HG03097 (cell line): ENCODE results near the gene SLC39A11.
"Not testable (repeated sequence)": the region's sequence is repeated elsewhere in the genome, so short reads cannot be mapped to it uniquely, and the experiment has no call there.

Experiments
- ATAC-seq: cut with Tn5 transposase; IDR thresholded peaks from one replicate; pipeline ENCODE4 v1.9.1; 2021; ENCODE audit not compliant: unreplicated experiment, low FRiP score

The SLC39A11 gene

DNA sequence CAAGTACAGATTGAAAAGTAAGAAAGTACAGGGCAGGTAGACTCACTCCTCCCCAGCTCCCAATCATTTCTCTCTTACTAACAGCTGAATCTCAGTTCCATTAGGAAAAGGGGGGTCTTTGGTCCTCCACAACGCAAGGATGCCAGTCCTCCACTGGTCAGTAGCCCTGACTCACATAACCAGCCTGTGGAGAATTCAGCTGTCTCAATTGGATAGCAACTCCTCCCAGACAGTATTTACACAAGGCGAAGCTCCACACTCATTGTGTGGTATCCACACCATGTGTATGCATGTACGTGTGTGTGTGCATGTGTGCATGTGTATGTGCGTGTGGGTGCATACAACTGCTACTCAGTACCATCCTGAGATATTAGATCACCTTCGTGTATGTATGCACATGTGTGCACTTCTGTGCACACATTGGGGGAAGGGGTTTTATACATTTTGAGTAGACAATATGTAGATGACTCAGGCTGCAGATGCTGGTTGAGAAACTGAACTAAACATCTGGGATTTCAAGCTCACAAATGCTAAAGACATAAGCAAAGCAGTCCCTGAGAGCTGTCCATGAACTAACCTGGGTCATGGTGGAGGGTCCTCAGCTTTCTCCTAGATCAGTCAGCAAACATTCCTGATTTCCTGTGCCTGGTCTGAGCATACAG, 240.1 kb downstream of the SLC39A11 start:
- ATAC-seq = no peak

DNA sequence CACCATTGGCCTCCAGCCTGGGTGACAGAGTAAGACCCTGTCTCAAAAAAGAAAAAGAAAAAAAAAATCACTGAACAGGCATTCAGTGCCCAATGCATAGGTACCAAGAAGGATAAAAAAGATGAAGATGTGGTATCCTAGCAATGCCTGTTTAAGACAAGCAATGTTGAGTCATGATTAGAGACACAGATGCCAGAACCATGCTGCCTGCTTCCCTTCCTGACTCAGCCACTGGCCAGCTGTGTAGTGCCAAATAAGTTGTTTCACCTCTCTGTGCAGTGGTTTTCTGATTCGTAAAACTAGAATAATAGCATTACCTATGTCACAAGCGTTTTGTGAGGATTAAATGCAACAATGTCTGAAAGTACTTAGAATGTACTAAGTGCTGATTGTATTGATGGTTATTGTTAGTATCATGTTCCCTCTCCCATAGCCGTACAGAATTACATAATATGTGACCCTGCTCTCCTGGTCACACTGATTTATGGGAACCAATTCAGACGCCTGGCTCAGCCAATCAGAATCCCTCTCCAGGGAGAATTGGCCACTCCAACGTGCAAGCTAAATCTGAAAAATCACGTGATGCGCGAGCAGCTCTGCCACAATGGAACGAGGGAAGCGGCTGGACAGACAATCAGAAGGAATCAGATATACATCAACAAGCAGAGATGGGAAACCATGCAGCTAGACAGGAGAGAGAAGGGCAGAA, 241.9 kb downstream of the SLC39A11 start:
- no peak for ATAC-seq

DNA sequence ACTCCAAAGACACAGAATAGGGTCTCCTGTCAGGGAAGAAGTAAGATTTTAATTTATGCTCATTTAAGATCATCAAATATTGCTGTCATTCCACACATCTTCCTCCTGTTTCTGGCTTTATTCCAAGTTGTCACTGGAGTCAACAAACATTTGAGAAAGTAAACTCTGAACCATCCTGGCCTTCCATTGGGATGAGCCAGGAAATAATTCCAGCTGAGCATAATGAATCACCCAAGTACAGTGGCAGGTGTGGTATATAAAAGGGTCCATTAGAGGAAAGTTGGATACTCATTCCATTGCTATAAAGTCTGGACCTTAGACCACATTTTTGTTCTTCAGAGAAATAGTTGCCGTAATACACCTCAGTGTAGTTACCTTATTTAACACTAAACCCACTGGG, 246.1 kb downstream of the SLC39A11 start:
- no peak for ATAC-seq

DNA sequence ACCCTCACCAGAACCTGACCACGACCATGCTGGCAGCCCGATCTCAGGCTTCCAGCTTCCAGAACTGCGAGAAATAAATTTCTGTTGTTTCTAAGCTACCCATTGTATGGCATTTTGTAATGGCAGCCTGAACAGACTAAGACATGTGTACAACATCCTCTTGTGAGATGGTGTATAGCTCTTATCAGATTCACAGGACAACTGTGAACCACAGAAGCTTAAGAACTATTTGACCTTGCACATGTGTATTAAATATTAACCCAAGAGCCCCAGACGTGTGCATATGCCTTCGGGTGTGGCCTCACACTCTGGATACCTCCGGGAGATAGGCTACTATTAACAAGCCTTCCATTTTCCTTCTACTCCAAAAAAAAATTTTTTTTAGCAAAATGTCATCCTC, 248.9 kb downstream of the SLC39A11 start:
- ATAC-seq = no peak

DNA sequence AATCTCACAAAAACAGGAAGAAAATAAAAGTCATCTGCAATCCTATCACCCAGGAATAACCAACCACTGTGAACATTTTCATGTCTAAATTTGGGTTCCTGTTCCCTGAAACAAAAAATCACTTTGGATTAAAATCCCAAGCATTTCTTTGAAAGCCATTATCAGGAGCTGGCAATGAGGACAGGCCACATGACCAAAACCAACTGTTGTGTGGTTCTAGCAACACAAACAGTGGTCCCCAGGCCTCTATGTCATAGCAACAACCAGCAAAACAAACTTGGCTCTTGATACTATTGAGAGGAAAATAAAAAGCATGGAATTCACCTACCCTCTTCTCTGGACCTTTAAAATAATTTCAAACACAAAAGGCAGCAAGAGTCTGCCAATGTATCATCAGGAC, 252.5 kb downstream of the SLC39A11 start:
- ATAC-seq = no peak

DNA sequence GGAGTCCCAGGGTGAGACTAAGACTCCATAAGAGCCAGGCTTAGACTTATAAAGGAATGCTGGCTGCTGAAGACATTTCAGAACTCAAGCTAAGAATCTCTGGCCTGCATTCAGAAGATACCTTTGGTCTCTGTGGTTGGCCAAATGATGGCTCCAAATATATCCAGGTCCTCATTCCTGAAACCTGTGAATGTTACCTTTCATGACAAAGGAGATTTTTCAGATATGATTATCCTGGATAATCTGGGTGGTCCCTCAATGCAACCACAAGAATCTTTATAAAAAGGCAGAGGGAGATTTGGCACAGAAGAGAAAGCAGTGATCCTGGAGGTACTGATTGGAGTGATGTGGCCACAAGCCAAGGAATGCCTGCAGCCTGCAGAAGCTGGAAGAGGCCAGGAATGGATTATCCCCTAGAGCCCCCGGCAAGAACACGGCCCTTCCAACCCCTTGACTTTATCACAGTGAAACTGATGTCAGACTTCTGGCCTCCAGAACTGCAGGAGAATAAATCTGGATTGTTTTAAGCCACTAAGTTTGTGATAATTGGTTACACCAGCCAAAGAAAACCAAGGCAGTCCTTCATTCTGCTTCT, 253.3 kb downstream of the SLC39A11 start:
- ATAC-seq = no peak

DNA sequence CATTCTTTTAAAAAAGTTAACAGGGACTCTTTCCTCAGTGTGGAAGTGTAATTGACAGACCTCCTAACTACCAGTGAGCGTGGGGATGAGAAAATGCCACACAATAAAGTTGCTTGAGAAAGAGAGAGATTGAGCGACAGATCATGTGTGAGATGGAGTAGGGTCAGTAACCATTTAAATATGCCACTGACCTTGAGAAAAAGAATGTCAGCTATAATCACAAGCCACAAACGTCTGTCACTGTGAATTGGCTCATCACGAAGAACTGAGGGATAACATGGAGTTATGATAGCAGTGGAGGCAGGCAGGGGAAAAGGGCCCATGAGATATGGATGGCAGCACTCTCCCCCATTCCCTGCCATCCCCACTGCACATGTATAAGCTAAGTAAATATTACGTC, 253.9 kb downstream of the SLC39A11 start:
- no peak for ATAC-seq

DNA sequence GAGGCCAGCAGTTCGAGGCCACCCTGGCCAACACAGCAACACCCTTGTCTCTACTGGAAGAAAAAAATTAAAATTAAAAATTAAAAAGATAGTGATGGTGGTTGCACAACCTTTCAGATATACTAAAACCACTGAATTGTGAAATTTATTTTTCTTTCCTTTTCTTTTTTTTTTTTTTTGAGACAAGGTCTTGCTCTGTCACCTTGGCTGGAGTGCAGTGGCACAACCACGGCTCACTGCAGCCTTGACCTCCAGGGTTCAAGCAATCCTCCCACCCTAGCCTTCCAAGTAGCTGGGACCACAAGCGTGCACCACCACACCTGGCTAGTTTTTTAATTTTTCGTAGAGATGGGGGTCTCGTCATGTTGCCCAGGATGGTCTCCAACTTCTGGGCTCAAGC, 254.4 kb downstream of the SLC39A11 start:
- no peak for ATAC-seq

DNA sequence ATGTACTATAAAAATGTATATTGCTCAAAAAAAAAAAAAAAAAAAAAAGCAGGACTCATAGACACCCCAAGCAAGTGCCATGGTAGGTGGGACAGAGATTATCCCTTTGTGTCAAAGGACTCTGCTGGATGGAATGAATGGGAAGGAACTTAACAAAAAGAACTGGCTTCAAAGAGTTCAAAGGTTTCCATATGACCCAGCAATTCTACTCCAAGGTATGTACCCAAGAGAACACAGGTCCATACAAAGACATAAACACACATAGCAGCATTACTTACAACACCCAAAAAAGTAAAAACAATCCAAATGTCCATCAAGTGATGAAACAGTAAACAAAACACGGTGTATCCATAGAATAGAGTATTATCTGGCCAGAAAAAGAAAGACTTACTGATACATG, 255.2 kb downstream of the SLC39A11 start:
- no peak for ATAC-seq

DNA sequence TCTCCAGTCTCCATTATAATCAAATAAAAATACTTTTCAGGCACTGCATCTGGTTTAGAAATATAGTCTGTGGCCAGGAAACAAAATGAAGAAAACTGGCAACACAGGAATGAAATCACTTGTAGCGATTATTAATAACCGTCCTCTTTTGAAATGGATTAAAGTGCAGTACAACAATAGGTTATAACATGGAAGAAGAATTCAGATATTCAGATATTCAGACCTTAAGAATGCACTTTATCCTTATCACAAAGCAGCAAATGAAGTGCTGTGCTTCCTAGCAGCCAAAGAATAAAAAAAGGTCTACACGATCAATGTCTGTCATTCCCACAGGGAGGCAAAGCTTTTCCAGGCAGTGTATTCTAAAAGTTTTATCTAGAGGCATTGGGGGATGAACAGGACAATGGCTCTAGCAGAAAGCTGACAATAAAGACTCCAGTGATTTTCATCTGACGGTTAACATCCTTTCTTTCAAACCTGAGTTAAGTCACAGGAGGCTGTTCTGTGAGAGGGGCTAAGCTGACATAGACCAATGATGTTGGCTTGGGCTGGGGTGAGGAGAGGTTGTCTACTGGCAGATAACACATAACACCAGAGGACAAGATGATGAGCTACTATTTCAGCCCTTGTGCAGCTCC, 259.2 kb downstream of the SLC39A11 start:
- ATAC-seq = no peak

DNA sequence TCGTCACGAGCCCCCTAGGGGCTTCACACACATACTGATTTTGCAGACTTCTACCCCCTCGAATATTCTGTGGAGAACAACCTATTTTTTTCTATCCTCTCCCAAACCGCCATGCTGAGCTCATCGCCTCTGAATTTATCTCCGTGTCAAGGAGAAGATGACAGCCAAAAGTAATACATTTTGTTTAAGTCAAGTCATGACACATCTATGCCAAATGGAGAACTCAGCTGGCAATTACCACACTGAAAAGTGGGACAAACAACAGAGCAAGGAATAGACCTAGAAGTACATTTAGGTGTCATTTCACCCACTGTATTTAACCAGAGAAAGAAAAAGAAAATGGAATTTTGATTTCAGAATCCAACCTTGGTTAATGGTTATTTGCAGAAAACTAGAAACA, 260.2 kb downstream of the SLC39A11 start:
- ATAC-seq = no peak

DNA sequence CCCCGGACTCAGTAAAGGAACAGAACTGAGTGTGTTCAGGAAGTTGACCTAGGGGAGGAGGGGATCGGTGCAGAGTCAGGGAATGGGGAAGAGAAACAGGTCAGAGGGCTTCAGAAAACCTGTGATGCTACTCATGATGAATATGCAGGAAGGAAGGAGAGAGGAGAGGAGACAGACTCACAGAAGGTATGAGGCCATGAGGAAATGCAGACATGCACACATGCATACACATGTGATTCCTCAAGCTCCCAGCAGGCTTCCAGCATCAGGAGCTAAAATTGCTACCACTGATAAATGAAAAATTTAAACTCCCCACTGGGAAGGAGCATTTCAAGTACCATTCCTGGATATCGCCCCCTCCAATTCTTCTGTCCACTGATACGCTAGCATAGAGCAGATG, 262.6 kb downstream of the SLC39A11 start:
- ATAC-seq = no peak

DNA sequence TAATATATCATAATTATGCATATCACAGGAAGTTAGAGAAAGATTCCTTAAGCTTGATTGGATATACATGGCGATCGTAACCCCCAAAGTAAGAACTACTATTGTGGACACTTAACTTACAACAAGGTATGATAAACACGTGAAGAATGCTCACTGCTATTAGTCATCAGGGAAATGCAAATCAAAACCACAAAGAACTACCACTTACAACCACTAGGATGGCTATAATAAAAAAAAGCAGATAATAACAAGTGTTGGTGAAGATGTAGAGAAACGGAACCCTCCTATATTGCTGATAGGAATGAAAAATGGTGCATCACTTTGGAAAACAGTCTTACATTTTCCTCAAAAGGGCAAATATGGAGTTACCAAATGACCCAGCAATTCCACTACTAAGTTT, 265.9 kb downstream of the SLC39A11 start:
- ATAC-seq = no peak

DNA sequence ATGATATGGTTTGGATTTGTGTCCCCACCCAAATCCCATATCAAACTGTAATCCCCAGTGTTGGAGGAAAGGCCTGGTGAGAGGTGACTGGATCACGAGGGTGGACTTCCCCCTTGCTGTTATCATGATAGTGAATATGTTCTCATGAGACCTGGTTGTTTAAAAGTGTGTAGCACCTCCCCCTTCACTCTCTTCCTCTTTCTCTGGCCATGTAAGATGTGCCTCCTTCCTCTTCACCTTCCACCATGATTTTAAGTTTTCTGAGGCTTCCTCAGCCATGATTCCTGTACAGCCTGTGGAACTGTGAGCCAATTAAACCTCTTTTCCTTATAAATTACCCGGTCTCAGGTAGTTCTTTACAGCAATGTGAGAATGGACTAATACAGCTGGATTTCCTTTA, 266.4 kb downstream of the SLC39A11 start:
- not testable (repeated sequence) for ATAC-seq

DNA sequence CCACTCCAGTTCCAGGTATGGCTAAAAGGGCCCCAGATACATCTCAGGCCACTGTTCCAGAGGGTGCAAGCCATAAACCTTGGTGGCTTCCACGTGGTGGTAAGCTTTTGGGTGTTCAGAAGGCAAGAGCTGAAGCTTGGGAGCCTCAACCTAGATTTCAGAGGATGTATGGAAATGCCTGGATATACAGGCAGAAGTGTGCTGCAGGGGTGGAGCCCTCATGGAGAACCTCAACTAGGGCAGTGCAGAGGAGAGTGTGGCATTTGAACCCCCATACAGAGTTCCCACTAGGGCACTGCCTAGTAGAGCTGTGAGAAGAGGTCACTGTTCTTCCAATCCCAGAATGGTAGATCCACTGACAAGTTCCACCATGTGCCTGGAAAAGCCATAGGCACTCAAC, 267.3 kb downstream of the SLC39A11 start:
- ATAC-seq = no peak

DNA sequence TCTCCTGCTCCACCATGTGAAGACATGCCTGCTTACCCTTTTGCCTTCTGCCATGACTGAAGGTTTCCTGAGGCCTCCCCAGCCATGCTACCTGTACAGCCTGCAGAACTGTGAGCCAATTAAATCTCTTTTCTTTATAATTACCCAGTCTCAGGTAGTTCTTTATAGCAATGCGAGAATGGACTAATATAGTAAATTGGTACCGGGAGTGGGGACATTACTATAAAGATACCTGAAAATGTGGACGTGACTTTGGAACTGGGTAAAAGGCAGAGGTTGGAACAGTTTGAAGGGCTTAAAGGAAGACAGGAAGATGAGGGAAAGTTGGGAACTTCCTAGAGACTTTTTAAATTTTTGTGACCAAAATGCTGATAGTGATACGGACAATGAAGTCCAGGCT, 268.2 kb downstream of the SLC39A11 start:
- not testable (repeated sequence) for ATAC-seq

DNA sequence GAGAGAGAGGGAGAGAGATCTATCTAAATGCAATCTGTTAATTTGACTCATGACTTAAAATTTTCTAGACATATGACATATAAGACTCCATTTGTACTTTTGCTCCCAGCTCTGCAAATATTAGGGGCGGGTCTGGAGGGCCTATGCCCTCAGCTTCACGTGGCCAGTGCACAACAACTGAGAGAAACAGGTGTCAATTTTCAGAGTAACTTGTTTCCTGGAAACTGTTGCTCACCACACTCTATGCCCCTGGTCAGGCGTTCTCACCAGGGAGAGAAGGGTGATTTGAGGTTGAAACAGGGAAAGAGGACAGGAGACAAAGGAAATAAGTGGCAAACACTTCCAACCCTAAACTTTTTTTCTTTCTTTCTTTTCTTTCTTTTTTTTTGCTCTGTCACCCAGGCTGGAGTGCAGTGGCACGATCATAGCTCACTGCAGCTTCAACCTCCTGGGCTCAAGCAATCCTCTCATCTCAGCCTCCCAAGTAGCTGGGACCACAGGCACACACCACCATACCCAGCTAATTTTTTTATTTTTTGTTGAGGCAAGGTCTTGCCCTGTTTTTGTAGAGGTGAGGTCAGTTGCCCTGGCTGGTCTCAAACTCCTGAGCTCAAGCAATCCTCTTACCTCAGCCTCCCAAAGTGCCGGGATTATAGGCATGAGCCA, 270.0 kb downstream of the SLC39A11 start:
- ATAC-seq = no peak

DNA sequence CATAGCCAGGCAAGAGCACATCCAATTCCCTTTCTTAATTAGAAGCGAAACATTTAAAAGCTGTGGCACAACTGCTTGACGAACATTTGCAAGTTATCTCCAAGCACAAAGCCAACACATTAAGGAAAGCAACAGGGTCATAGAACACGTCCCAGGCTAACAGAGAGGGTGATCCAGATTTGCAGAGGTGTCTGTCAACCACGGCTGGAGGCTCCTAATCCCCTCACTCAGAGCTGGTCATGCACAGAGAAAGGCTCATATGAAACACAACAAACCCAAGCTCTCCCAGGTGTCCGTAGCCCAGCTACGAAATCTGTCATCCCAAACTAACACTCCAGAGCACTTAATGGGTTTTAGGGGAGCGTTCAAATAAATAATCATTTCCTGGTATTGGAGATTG, 276.1 kb downstream of the SLC39A11 start:
- ATAC-seq = no peak

DNA sequence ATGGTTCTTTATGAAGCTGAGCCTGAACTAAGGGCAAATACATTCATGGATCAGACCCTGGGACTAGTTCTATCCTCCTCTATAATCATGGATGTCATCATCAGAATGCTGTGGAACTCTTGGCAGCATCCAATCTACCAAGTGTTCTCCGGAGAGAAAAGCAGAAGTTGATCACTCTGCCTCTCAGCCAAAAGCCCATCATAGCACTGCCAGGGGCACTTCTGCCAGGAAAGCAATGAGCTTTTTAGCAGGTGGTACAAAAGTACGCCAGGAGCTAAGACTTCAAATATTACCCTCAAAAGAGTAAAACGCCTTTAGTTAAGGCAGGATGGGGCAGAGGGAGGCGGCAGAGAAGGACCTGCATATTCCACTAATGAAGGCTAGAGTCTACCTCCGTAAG, 279.0 kb downstream of the SLC39A11 start:
- ATAC-seq = no peak

DNA sequence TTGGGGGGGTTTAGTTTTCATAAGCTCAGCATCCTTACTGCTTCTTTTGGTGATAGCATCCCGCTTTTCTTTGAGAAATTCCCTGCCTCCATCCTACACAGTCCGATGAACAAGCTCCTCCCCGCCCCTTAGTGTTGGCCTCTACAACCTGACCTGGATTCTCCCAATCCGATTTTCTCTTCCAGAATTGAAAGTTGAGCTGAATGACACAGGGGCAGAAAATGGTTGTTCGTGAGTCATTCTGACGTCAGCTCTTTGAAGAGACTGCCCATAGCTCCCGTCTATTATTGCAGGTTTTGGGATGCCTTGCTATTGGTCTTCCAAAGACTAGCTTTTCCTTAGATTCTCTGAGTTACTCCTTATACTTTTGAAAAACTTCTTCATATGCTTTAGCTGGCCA, 279.7 kb downstream of the SLC39A11 start:
- ATAC-seq = no peak
